ENCODE results near the gene ADCY1.

DNA sequence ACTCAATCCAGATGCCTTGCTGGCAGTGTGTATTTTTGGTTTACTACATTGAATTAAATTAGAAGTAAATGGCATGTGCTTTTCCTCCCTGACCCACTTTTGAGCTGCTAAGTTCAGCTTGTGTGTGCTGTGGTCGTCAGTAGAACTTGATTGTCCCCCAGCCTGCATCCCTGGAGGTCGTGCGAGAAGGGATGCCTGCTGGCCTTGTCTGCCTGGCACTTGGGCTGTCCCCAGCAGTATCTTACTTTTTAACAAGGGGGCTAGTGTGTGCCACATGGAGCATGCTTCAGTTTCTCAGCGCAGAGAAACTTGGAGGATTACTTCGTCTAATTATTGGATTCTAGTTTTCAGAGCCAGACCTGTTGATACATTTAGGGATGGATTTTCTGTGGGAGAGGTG is 80.2 kb downstream of the ADCY1 start:
- TF ChIP-seq, protein P1, sequence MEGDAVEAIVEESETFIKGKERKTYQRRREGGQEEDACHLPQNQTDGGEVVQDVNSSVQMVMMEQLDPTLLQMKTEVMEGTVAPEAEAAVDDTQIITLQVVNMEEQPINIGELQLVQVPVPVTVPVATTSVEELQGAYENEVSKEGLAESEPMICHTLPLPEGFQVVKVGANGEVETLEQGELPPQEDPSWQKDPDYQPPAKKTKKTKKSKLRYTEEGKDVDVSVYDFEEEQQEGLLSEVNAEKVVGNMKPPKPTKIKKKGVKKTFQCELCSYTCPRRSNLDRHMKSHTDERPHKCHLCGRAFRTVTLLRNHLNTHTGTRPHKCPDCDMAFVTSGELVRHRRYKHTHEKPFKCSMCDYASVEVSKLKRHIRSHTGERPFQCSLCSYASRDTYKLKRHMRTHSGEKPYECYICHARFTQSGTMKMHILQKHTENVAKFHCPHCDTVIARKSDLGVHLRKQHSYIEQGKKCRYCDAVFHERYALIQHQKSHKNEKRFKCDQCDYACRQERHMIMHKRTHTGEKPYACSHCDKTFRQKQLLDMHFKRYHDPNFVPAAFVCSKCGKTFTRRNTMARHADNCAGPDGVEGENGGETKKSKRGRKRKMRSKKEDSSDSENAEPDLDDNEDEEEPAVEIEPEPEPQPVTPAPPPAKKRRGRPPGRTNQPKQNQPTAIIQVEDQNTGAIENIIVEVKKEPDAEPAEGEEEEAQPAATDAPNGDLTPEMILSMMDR (IDR thresholded peaks at IDR 0.05), result no peak
- TF ChIP-seq POLR2A (IDR thresholded peaks at IDR 0.05), result no peak

Measured in Peyer's patch (tissue), 4 donors.